Thoracic aorta (tissue), 2 donors: ENCODE measurements around the gene TCFL5. TPM values are rescaled to one million over a fixed set of nuclear protein-coding genes. Genes with fewer than 3 reads are reported as not detected.

ENCODE experiments used
- ATAC-seq: fragments of 150-250 bp; one replicate; pipeline ENCODE4 v1.8.0; 2017; ENCODE audit warnings: low read depth; ENCODE audit not compliant: insufficient number of reproducible peaks, low FRiP score
- DNase-seq: peaks from one replicate; pipeline ENCODE4 v3.0.0-alpha.2; 2020; ENCODE audit warnings: low spot score
- H3K27ac ChIP-seq, 2 donors: fragments of 200-600 bp; sonication (generic); 1 replicate in 1 of 2; 2 replicates in 1 of 2; pipeline ENCODE4 v1.5.1; 2016; ENCODE audit warnings: mild to moderate bottlenecking in 2 of 2, moderate library complexity in 2 of 2
- H3K27me3 ChIP-seq: fragments of 200-600 bp; sonication (generic); replicated peaks from 2 replicates; pipeline ENCODE4 v1.6.0; 2016; ENCODE audit warnings: mild to moderate bottlenecking; ENCODE audit not compliant: insufficient read depth
- H3K36me3 ChIP-seq: fragments of 200-600 bp; sonication (generic); one replicate; pipeline ENCODE4 v1.5.1; 2016
- H3K4me1 ChIP-seq, 2 donors: fragments of 200-600 bp; sonication (generic); 1 replicate in 1 of 2; 2 replicates in 1 of 2; pipeline versions ENCODE4 v1.5.1 to v1.6.0; 2016; ENCODE audit warnings: low read depth in 2 of 2, mild to moderate bottlenecking in 1 of 2; ENCODE audit not compliant: control insufficient read depth in 1 of 2
- H3K4me3 ChIP-seq: fragments of 200-600 bp; sonication (generic); 2 replicates; pipeline ENCODE4 v1.5.1; 2016; ENCODE audit warnings: mild to moderate bottlenecking
- H3K9me3 ChIP-seq: fragments of 200-600 bp; sonication (generic); 2 replicates; pipeline ENCODE4 v1.5.1; 2016
- CTCF ChIP-seq: fragments of 200-600 bp; sonication (generic); IDR thresholded peaks from one replicate; pipeline ENCODE4 v1.5.1; 2019; ENCODE audit warnings: antibody characterized with exemption
- total RNA-seq, 2 donors: library from RNA; depleted of rRNA; stranded (reverse); fragments of >200 nt; gene quantifications; one replicate each; pipeline versions ENCODE4 v1.1.0 to v1.2.3, GENCODE V29; 2016

The TCFL5 gene
- total RNA-seq, 2 donors from 2014 or later = 3.8 to 6.2 TPM

GRCh38 chr20:62898970-62899632 lies 37.5 kb upstream of the TCFL5 start:
- H3K36me3 ChIP-seq = peaks cover 34% of the 10 kb centered on the region
- TF ChIP-seq CTCF = no peak
- DNase-seq (no peak), ATAC-seq (no peak)
- H3K27me3 ChIP-seq = no peaks in the 10 kb centered on the region
- no peak overlapping the region for H3K27ac ChIP-seq
- H3K4me1 ChIP-seq = peaks cover 20 to 36% of the 10 kb centered on the region in 2 donors
- no peak overlapping the region for H3K4me3 ChIP-seq
- no peaks in the 10 kb centered on the region for H3K9me3 ChIP-seq

GRCh38 chr20:62898093-62898964 lies 36.7 kb upstream of the TCFL5 start:
- H3K36me3 ChIP-seq = peaks cover 34% of the 10 kb centered on the region

GRCh38 chr20:62897666-62898065 lies 36.0 kb upstream of the TCFL5 start:
- TF ChIP-seq CTCF = no peak
- Histone ChIP-seq H3K4me3 (no peak overlapping the region), H3K27me3 (no peaks in the 10 kb centered on the region), H3K27ac (peak overlapping the region; percentile 45 to 52), H3K9me3 (no peaks in the 10 kb centered on the region), H3K36me3 (peaks cover 36% of the 10 kb centered on the region), H3K4me1 (peaks cover 20 to 36% of the 10 kb centered on the region in 2 donors)
- DNase-seq (no peak), ATAC-seq (no peak)

More at GRCh38 chr20:62898093-62898964, 36.7 kb upstream of the TCFL5 start:
- DNase-seq (no peak), ATAC-seq (peak; percentile 37)
- H3K27ac ChIP-seq = peak overlapping the region; percentile 45 to 52
- no peaks in the 10 kb centered on the region for H3K27me3 ChIP-seq
- peaks cover 20 to 36% of the 10 kb centered on the region in 2 donors for H3K4me1 ChIP-seq
- no peak overlapping the region for H3K4me3 ChIP-seq
- no peaks in the 10 kb centered on the region for H3K9me3 ChIP-seq
- TF ChIP-seq CTCF = no peak

- Histone ChIP-seq H3K27me3 (no peaks in the 10 kb centered on the region), H3K27ac (no peak overlapping the region), H3K4me3 (no peak overlapping the region), H3K4me1 (peaks cover 20 to 36% of the 10 kb centered on the region in 2 donors), H3K36me3 (peaks cover 44% of the 10 kb centered on the region), H3K9me3 (no peaks in the 10 kb centered on the region)
- no peak for TF ChIP-seq CTCF
- DNase-seq (no peak), ATAC-seq (no peak)
These were observed 34.9 kb upstream of the TCFL5 start for GRCh38 chr20:62896526-62896925.

- TF ChIP-seq CTCF = no peak
- H3K4me1 ChIP-seq = peaks cover 20 to 34% of the 10 kb centered on the region in 2 donors
- H3K27me3 ChIP-seq = no peaks in the 10 kb centered on the region
- H3K36me3 ChIP-seq = peaks cover 54% of the 10 kb centered on the region
- DNase-seq (no peak), ATAC-seq (no peak)
- no peak overlapping the region for H3K27ac ChIP-seq
- H3K4me3 ChIP-seq = no peak overlapping the region
- no peaks in the 10 kb centered on the region for H3K9me3 ChIP-seq
These were observed 33.9 kb upstream of the TCFL5 start for GRCh38 chr20:62895539-62895938.
